ENCODE measurements around the gene FXN.
A peak's percentile ranks its signal among the peaks of the same experiment; 100 is the strongest.

DNA sequence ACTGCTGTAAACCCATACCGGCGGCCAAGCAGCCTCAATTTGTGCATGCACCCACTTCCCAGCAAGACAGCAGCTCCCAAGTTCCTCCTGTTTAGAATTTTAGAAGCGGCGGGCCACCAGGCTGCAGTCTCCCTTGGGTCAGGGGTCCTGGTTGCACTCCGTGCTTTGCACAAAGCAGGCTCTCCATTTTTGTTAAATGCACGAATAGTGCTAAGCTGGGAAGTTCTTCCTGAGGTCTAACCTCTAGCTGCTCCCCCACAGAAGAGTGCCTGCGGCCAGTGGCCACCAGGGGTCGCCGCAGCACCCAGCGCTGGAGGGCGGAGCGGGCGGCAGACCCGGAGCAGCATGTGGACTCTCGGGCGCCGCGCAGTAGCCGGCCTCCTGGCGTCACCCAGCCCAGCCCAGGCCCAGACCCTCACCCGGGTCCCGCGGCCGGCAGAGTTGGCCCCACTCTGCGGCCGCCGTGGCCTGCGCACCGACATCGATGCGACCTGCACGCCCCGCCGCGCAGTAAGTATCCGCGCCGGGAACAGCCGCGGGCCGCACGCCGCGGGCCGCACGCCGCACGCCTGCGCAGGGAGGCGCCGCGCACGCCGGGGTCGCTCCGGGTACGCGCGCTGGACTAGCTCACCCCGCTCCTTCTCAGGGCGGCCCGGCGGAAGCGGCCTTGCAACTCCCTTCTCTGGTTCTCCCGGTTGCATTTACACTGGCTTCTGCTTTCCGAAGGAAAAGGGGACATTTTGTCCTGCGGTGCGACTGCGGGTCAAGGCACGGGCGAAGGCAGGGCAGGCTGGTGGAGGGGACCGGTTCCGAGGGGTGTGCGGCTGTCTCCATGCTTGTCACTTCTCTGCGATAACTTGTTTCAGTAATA, at the start of gene FXN:
- TF ChIP-seq POLR2AphosphoS5 (IDR thresholded peaks at IDR 0.05) (no peak), POLR2A (IDR thresholded peaks at IDR 0.05) (peak in 2 of 4 donors; percentile 52 to 60), EP300 (IDR thresholded peaks at IDR 0.05) (no peak)
- TF ChIP-seq, protein P1, sequence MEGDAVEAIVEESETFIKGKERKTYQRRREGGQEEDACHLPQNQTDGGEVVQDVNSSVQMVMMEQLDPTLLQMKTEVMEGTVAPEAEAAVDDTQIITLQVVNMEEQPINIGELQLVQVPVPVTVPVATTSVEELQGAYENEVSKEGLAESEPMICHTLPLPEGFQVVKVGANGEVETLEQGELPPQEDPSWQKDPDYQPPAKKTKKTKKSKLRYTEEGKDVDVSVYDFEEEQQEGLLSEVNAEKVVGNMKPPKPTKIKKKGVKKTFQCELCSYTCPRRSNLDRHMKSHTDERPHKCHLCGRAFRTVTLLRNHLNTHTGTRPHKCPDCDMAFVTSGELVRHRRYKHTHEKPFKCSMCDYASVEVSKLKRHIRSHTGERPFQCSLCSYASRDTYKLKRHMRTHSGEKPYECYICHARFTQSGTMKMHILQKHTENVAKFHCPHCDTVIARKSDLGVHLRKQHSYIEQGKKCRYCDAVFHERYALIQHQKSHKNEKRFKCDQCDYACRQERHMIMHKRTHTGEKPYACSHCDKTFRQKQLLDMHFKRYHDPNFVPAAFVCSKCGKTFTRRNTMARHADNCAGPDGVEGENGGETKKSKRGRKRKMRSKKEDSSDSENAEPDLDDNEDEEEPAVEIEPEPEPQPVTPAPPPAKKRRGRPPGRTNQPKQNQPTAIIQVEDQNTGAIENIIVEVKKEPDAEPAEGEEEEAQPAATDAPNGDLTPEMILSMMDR (IDR thresholded peaks at IDR 0.05) = peak; percentile 96 to 98 (median 98)
